Measurements from ENCODE around the gene PMM1. TPM values are rescaled to one million over a fixed set of nuclear protein-coding genes. Genes with fewer than 3 reads are reported as not detected.

PMM1 gene
- total and polyA plus RNA-seq, 2 donors (not counting 3 experiments of a cell fraction or from before 2014, with no cell fraction given): 14.6 to 31.7 TPM

DNA sequence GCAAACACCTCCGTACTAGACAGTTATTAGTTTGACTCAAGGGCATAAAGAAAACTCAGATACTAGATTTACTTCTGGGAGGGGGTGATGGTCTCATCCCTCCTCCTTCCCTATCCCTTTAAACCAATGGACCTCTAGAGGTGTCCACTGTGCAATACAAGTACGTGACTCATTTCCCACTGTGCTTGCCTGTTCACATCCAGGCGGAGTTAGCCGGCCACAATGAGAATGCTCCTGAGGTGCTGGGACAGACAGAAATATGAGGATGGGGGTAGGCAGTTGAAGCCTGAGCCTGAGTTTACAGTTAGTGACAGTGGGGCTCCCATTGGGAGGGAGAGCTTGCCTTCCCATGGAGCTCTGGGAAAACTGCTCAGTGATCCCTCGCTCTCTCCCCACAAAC, 8.4 kb upstream of the PMM1 start:
- peaks cover 3 to 17% of the 10 kb centered on the region in 2 experiments for H3K36me3 ChIP-seq (ENCODE audit: control insufficient read depth in 2 of 2, extremely low read depth in 1 of 2, insufficient read depth in 2 of 2, low read length in 2 of 2)
- DNase-seq (ENCODE audit: low read depth, low spot score) (peak; percentile 67), FAIRE-seq (peak; percentile 96)
- TF ChIP-seq GATA2 (IDR thresholded peaks at IDR 0.05; ENCODE audit: insufficient read depth, insufficient read length, low read depth, low read length): no peak
- TF ChIP-seq MYC (IDR thresholded peaks at IDR 0.05; ENCODE audit: low read depth, low read length): no peak
- TF ChIP-seq JUN (IDR thresholded peaks at IDR 0.05; ENCODE audit: borderline replicate concordance, insufficient read depth, insufficient read length, low read depth): peak; percentile 63
- peak; percentile 65 for TF ChIP-seq FOS (IDR thresholded peaks at IDR 0.05; ENCODE audit: borderline replicate concordance, insufficient read depth, low read length)
- no peak for TF ChIP-seq POLR2A (IDR thresholded peaks at IDR 0.05; ENCODE audit: low read depth, low read length)
- TF ChIP-seq, protein P1, sequence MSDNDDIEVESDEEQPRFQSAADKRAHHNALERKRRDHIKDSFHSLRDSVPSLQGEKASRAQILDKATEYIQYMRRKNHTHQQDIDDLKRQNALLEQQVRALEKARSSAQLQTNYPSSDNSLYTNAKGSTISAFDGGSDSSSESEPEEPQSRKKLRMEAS (IDR thresholded peaks at IDR 0.05; ENCODE audit: insufficient read depth, insufficient read length): no peak
- no peak for TF ChIP-seq EZH2 (IDR thresholded peaks at IDR 0.05; ENCODE audit: borderline replicate concordance, low read depth, low read length, severe bottlenecking)
- no peak for TF ChIP-seq CTCF (IDR thresholded peaks at IDR 0.05; ENCODE audit: extremely low read depth in 1 of 2, insufficient read depth in 1 of 2, low read depth in 1 of 2, low read length in 2 of 2)
- peak; percentile 35 for TF ChIP-seq POLR2AphosphoS5 (IDR thresholded peaks at IDR 0.05; ENCODE audit: insufficient read depth, low read depth, low read length)
- H3K27ac ChIP-seq (ENCODE audit: insufficient read depth, low read depth, low read length): peak overlapping the region; percentile 42
- intact Hi-C loops (cut with micrococcal nuclease) (no loop called here), dilution Hi-C loops (cut with MboI; ENCODE audit: extremely low pct_ligation_motif_present, low sequenced_read_pairs) (no loop called here)
- BruUV-seq (replicated peaks): TSS peak; percentile 6
- peaks cover 15% of the 10 kb centered on the region for H3K4me1 ChIP-seq (ENCODE audit: control insufficient read depth, extremely low read depth, insufficient read depth, low read length)
- peak overlapping the region; percentile 1 for H3K4me2 ChIP-seq (ENCODE audit: insufficient read depth, low read length)
- no peak overlapping the region for H3K4me3 ChIP-seq (replicated peaks in 1 of 3; ENCODE audit: insufficient read depth in 1 of 3, low read depth in 1 of 3, low read length in 3 of 3)
- no peak overlapping the region for H2AFZ ChIP-seq (ENCODE audit: low read depth, low read length)
- H4K20me1 ChIP-seq (replicated peaks; ENCODE audit: control insufficient read depth, extremely low read depth, insufficient read depth, low read length): no peaks in the 10 kb centered on the region
- ChIA-PET CTCF (interaction anchor here (0.5 to 3.1 kb wide), 12 partner anchors 8 to 780 kb away, joined by 3 to 61 read pairs (median 4); partner anchors contain the start of genes PMM1 and POLR3H), POLR2A (interaction anchor here (1.3 to 1.4 kb wide), 2 partner anchors 8 to 54 kb away, joined by 5 to 8 read pairs; partner anchors contain the start of gene PMM1)
- H3K9me1 ChIP-seq (replicated peaks; ENCODE audit: control insufficient read depth, extremely low read depth, insufficient read depth, low read length): no peaks in the 10 kb centered on the region
- no peaks in the 10 kb centered on the region for H3K9me3 ChIP-seq (replicated peaks; ENCODE audit: control insufficient read depth, insufficient read depth, low read length)
- no peaks in the 10 kb centered on the region for H3K79me2 ChIP-seq (ENCODE audit: control insufficient read depth, insufficient read depth, low read length)
- no peaks in the 10 kb centered on the region for H3K27me3 ChIP-seq (ENCODE audit: control insufficient read depth in 2 of 2, insufficient read depth in 2 of 2, low read length in 2 of 2)
- no peak overlapping the region for H3K9ac ChIP-seq (replicated peaks; ENCODE audit: extremely low read depth, insufficient read depth, low read length)

Data from endothelial cell of umbilical vein (primary cell).